Measurements from ENCODE around the gene LURAP1L. TPM values are rescaled to one million over a fixed set of nuclear protein-coding genes. Genes with fewer than 3 reads are reported as not detected.

LURAP1L gene
- polyA plus RNA-seq, 3 donors: not detected

- no peak overlapping the region for H2AFZ ChIP-seq (ENCODE audit: insufficient read depth, low read depth, low read length, poor library complexity, severe bottlenecking)
- DNase-seq: no peak
- no peaks in the 10 kb centered on the region for H3K36me3 ChIP-seq (replicated peaks in 1 of 2; ENCODE audit: control insufficient read depth in 1 of 2, insufficient read depth in 2 of 2, low read length in 2 of 2)
- H3K4me2 ChIP-seq (replicated peaks; ENCODE audit: extremely low read depth, low read length, poor library complexity, severe bottlenecking): no peak overlapping the region
- no peak overlapping the region for H3K4me3 Mint-ChIP-seq
- TF ChIP-seq CTCF (IDR thresholded peaks at IDR 0.05): no peak
- H3K27ac Mint-ChIP-seq: no peak overlapping the region
- WGBS (ENCODE audit: insufficient coverage): no CpG with 5 or more reads among the region's 6 CpGs
- no peaks in the 10 kb centered on the region for H4K20me1 ChIP-seq (ENCODE audit: insufficient read depth, low read length)
- H3K27ac ChIP-seq (ENCODE audit: low read depth in 1 of 2, low read length in 2 of 2): no peak overlapping the region
- no peaks in the 10 kb centered on the region for H3K27me3 ChIP-seq (ENCODE audit: control insufficient read depth in 2 of 2, insufficient read depth in 2 of 2, low read length in 2 of 2)
- no peaks in the 10 kb centered on the region for H3K9me3 ChIP-seq (replicated peaks in 1 of 2; ENCODE audit: control insufficient read depth in 1 of 2, insufficient read depth in 1 of 2, low read length in 2 of 2)
- no peaks in the 10 kb centered on the region for H3K4me1 Mint-ChIP-seq
- H3K36me3 Mint-ChIP-seq: no peaks in the 10 kb centered on the region
- peaks cover 0 to 4% (median 0%) of the 10 kb centered on the region in 7 donors for H3K9me3 Mint-ChIP-seq
- H3K27me3 Mint-ChIP-seq (ENCODE audit: low read depth in 3 of 3): no peaks in the 10 kb centered on the region
- intact Hi-C loops (cut with micrococcal nuclease): no loop called here
- H3K4me3 ChIP-seq (replicated peaks in 1 of 3; ENCODE audit: low read depth in 2 of 3, low read length in 3 of 3): no peak overlapping the region
- no peaks in the 10 kb centered on the region for H3K4me1 ChIP-seq (ENCODE audit: control insufficient read depth in 1 of 2, insufficient read depth in 2 of 2, low read length in 2 of 2)
- no peak overlapping the region for H3K9ac ChIP-seq (ENCODE audit: insufficient read depth, low read length, poor library complexity, severe bottlenecking)
- H3K79me2 ChIP-seq (ENCODE audit: insufficient read depth, low read length): no peaks in the 10 kb centered on the region
Observed at GRCh38 chr9:12784461-12785259, 9.8 kb downstream of the LURAP1L start.

GRCh38 chr9:12785260-12785770 is 10.5 kb downstream of the LURAP1L start:
- Mint-ChIP-seq H3K4me3 (no peak overlapping the region), H3K9me3 (peaks cover 0 to 4% (median 0%) of the 10 kb centered on the region in 7 donors), H3K36me3 (no peaks in the 10 kb centered on the region), H3K27ac (no peak overlapping the region), H3K27me3 (ENCODE audit: low read depth in 3 of 3) (no peaks in the 10 kb centered on the region), H3K4me1 (no peaks in the 10 kb centered on the region)
- H3K9ac ChIP-seq (ENCODE audit: insufficient read depth, low read length, poor library complexity, severe bottlenecking): no peak overlapping the region
- H3K4me2 ChIP-seq (replicated peaks; ENCODE audit: extremely low read depth, low read length, poor library complexity, severe bottlenecking): no peak overlapping the region
- no peaks in the 10 kb centered on the region for H3K9me3 ChIP-seq (replicated peaks in 1 of 2; ENCODE audit: control insufficient read depth in 1 of 2, insufficient read depth in 1 of 2, low read length in 2 of 2)
- H3K27ac ChIP-seq (ENCODE audit: low read depth in 1 of 2, low read length in 2 of 2): no peak overlapping the region
- H4K20me1 ChIP-seq (ENCODE audit: insufficient read depth, low read length): no peaks in the 10 kb centered on the region
- intact Hi-C loops (cut with micrococcal nuclease): no loop called here
- no CpG with 5 or more reads among the region's 2 CpGs for WGBS (ENCODE audit: insufficient coverage)
- DNase-seq: no peak
- H3K79me2 ChIP-seq (ENCODE audit: insufficient read depth, low read length): no peaks in the 10 kb centered on the region
- no peak for TF ChIP-seq CTCF (IDR thresholded peaks at IDR 0.05)
- no peaks in the 10 kb centered on the region for H3K36me3 ChIP-seq (replicated peaks in 1 of 2; ENCODE audit: control insufficient read depth in 1 of 2, insufficient read depth in 2 of 2, low read length in 2 of 2)
- H2AFZ ChIP-seq (ENCODE audit: insufficient read depth, low read depth, low read length, poor library complexity, severe bottlenecking): no peak overlapping the region
- H3K27me3 ChIP-seq (ENCODE audit: control insufficient read depth in 2 of 2, insufficient read depth in 2 of 2, low read length in 2 of 2): no peaks in the 10 kb centered on the region
- no peaks in the 10 kb centered on the region for H3K4me1 ChIP-seq (ENCODE audit: control insufficient read depth in 1 of 2, insufficient read depth in 2 of 2, low read length in 2 of 2)
- no peak overlapping the region for H3K4me3 ChIP-seq (replicated peaks in 1 of 3; ENCODE audit: low read depth in 2 of 3, low read length in 3 of 3)
